ENCODE results near the gene AEBP1. TPM values are rescaled to one million over a fixed set of nuclear protein-coding genes. Genes with fewer than 3 reads are reported as not detected.

The AEBP1 gene
- total RNA-seq, 1 donor from 2014 or later, result 64.1 TPM

DNA sequence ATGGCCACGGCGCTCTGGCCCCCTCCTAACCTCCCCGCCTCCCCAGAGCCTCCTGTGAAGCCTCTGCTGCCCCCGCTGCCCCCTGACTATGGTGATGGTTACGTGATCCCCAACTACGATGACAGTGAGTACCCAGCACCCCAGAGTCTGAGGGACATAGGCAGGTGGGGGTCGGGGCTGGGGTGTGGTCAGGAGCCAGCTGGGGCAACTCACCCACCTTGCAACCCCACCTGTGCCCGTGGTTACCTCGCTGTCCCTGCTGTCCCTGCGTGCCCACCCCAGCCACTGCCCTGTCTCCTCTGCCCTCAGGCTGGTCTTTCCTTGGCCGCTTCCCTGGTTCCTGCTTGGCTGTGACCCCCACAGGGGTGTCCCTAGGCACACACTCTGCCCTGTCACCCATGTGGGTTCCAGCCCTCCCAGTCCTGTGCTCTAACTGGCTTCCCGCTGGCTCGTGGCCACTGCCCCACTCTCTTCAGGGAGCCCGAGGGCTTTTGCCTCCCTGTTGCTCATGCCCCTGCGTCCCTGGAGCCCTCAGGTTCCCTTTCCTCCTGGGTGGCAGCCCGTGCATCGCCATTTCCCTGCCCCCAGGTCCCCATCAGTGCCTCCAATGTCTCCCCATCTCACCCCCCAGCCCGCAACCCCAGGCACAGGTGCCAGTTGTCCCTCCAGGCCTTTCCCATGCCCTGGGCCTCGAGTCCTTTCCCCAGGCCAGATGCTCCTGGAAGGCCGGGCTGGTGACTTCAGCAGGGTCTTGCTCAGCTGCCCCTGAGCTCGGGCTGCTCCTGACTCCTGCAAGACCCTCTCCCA is 4.0 kb downstream of the AEBP1 start:
- H3K36me3 Mint-ChIP-seq, result no peaks in the 10 kb centered on the region
- TF ChIP-seq, protein P1, sequence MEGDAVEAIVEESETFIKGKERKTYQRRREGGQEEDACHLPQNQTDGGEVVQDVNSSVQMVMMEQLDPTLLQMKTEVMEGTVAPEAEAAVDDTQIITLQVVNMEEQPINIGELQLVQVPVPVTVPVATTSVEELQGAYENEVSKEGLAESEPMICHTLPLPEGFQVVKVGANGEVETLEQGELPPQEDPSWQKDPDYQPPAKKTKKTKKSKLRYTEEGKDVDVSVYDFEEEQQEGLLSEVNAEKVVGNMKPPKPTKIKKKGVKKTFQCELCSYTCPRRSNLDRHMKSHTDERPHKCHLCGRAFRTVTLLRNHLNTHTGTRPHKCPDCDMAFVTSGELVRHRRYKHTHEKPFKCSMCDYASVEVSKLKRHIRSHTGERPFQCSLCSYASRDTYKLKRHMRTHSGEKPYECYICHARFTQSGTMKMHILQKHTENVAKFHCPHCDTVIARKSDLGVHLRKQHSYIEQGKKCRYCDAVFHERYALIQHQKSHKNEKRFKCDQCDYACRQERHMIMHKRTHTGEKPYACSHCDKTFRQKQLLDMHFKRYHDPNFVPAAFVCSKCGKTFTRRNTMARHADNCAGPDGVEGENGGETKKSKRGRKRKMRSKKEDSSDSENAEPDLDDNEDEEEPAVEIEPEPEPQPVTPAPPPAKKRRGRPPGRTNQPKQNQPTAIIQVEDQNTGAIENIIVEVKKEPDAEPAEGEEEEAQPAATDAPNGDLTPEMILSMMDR (conservative IDR thresholded peaks at IDR 0.05), result no peak
- peaks cover 17% of the 10 kb centered on the region for H3K27me3 Mint-ChIP-seq
- H3K9me3 Mint-ChIP-seq, result no peaks in the 10 kb centered on the region
- H3K4me1 Mint-ChIP-seq (ENCODE audit: unreplicated experiment), result peaks cover 10% of the 10 kb centered on the region
- H3K4me3 Mint-ChIP-seq, result no peak overlapping the region
- H3K27ac Mint-ChIP-seq, result no peak overlapping the region
- no peak for DNase-seq (ENCODE audit: extremely low spot score, unreplicated experiment)

DNA sequence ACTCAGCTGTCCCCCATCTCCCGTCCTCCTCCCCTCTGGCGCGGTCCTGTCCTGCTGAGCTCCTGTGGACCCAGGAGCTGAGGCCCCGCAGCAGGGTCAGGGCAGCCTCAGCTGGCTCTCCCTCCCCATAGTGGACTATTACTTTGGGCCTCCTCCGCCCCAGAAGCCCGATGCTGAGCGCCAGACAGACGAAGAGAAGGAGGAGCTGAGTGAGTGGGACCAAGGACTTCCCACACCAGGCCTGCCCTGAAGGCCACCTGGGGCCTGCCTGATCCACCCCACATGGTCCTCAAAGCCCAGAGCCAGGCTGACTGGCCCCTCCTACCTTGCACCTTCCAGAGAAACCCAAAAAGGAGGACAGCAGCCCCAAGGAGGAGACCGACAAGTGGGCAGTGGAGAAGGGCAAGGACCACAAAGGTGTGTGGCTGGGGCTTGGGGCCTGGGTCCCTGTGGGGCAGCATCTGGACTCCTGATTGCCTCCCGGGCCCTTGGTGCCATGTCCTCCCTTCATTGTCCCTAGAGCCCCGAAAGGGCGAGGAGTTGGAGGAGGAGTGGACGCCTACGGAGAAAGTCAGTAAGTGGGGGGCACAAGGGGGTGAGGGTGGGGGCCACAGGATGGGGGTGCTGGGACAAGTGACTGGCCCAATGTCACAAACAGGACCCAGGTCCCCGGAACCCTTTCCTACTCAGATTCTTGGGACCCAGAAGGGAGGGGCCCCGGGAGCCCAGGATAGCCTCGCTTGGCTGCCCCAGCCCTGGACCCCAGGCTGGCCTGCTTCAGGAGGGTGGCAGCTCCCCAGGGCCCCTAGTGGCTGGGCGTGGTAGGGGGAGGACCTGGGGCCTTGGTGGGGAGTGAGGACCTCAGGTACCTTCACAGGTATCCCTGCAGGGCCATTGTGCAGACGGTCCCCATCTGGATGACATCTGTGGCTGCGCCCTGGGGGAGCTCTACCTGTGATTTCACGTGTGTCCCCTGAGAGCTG is 4.9 kb downstream of the AEBP1 start:
- Mint-ChIP-seq H3K36me3 (no peaks in the 10 kb centered on the region), H3K9me3 (no peaks in the 10 kb centered on the region), H3K4me1 (ENCODE audit: unreplicated experiment) (peaks cover 6% of the 10 kb centered on the region), H3K4me3 (no peak overlapping the region), H3K27ac (no peak overlapping the region), H3K27me3 (peaks cover 13% of the 10 kb centered on the region)
- no peak for DNase-seq (ENCODE audit: extremely low spot score, unreplicated experiment)
- TF ChIP-seq, protein P1 (conservative IDR thresholded peaks at IDR 0.05), result peak; percentile 36

DNA sequence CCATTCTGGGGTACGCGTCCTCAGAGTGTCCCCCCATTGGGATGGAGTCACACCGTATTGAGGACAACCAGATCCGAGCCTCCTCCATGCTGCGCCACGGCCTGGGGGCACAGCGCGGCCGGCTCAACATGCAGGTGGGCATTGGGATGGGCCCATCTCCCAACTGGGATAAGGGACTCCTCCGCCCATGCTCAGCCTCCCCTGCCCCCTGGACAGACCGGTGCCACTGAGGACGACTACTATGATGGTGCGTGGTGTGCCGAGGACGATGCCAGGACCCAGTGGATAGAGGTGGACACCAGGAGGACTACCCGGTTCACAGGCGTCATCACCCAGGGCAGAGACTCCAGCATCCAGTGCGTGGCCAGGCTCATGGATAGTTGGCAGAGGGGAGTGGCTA is 5.8 kb downstream of the AEBP1 start:
- Mint-ChIP-seq H3K36me3 (no peaks in the 10 kb centered on the region), H3K27me3 (peaks cover 10% of the 10 kb centered on the region), H3K4me1 (ENCODE audit: unreplicated experiment) (peaks cover 6% of the 10 kb centered on the region), H3K9me3 (no peaks in the 10 kb centered on the region), H3K4me3 (no peak overlapping the region), H3K27ac (no peak overlapping the region)
- DNase-seq (ENCODE audit: extremely low spot score, unreplicated experiment), result no peak
- TF ChIP-seq, protein P1 (conservative IDR thresholded peaks at IDR 0.05), result no peak

DNA sequence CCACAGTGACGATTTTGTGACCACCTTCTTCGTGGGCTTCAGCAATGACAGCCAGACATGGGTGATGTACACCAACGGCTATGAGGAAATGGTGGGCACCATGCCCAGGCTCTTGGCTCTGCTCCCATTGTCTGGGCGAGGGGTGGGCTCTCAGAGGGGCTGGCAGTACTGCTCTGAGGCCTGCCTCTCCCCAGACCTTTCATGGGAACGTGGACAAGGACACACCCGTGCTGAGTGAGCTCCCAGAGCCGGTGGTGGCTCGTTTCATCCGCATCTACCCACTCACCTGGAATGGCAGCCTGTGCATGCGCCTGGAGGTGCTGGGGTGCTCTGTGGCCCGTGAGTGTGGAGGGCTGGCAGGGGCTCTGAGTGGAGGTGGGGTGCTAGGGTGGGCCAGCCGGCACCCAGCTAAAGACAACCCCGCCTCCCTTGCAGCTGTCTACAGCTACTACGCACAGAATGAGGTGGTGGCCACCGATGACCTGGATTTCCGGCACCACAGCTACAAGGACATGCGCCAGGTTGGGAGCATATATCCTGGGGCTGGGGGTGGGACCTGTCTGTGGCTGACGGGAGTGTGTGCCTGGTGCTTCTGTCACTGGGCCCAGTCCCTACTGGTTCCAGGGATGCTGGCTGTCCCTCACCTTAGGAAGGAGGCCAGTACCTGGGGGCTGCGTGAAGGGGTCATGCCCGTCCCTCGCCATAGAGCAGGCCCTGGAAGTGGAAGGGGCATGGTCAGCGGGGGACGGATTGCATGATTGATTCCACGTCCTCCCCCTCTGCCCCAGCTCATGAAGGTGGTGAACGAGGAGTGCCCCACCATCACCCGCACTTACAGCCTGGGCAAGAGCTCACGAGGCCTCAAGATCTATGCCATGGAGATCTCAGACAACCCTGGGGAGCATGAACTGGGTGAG is 6.8 kb downstream of the AEBP1 start:
- H3K27me3 Mint-ChIP-seq, result peaks cover under 1% of the 10 kb centered on the region
- H3K36me3 Mint-ChIP-seq, result no peaks in the 10 kb centered on the region
- DNase-seq (ENCODE audit: extremely low spot score, unreplicated experiment), result no peak
- TF ChIP-seq, protein P1 (conservative IDR thresholded peaks at IDR 0.05), result no peak
- H3K27ac Mint-ChIP-seq, result no peak overlapping the region
- no peaks in the 10 kb centered on the region for H3K9me3 Mint-ChIP-seq
- H3K4me3 Mint-ChIP-seq, result no peak overlapping the region
- H3K4me1 Mint-ChIP-seq (ENCODE audit: unreplicated experiment), result peaks cover under 1% of the 10 kb centered on the region

DNA sequence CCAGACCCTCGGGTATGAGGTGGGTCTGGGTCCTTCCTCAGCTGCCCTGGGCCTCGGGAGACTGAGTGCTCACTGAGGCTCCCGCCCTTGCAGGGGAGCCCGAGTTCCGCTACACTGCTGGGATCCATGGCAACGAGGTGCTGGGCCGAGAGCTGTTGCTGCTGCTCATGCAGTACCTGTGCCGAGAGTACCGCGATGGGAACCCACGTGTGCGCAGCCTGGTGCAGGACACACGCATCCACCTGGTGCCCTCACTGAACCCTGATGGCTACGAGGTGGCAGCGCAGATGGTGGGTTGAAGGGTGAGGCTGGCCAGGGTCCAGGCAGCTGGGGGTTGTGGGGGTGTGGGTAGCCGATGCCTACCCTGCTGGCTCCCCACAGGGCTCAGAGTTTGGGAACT is 7.6 kb downstream of the AEBP1 start:
- Mint-ChIP-seq H3K36me3 (no peaks in the 10 kb centered on the region), H3K4me3 (no peak overlapping the region), H3K27ac (no peak overlapping the region), H3K9me3 (no peaks in the 10 kb centered on the region), H3K4me1 (ENCODE audit: unreplicated experiment) (no peaks in the 10 kb centered on the region), H3K27me3 (no peaks in the 10 kb centered on the region)
- TF ChIP-seq, protein P1 (conservative IDR thresholded peaks at IDR 0.05), result no peak
- DNase-seq (ENCODE audit: extremely low spot score, unreplicated experiment), result no peak

Measured in type B pancreatic cell (in vitro differentiated cells).